ENCODE data around the gene MEG3. TPM values are rescaled to one million over a fixed set of nuclear protein-coding genes. Genes with fewer than 3 reads are reported as not detected.

The MEG3 gene
- total RNA-seq, 1 experiment from 2014 or later = 338 TPM

- DNase-seq (ENCODE audit: low spot score) (no peak), ATAC-seq (no peak)
- Mint-ChIP-seq H3K27ac (no peak overlapping the region), H3K9me3 (no peaks in the 10 kb centered on the region), H3K4me3 (no peak overlapping the region), H3K27me3 (ENCODE audit: low read depth) (no peaks in the 10 kb centered on the region; the same call in 1 of the 2 replicates), H3K36me3 (no peaks in the 10 kb centered on the region), H3K4me1 (no peaks in the 10 kb centered on the region)
- CTCF ChIA-PET = interaction anchor here (0.8 to 1.7 kb wide), 2 partner anchors 9 to 70 kb away, joined by 3 to 4 read pairs; no protein-coding TSS in a partner anchor
- TF ChIP-seq ZNF396 (CRISPR knock-in tag; IDR thresholded peaks at IDR 0.05; ENCODE audit: borderline replicate concordance) = no peak
- TF ChIP-seq FOXK1 (CRISPR knock-in tag; IDR thresholded peaks at IDR 0.05) = no peak
- TF ChIP-seq ZNF512 (CRISPR knock-in tag; IDR thresholded peaks at IDR 0.05; ENCODE audit: borderline replicate concordance) = no peak
- TF ChIP-seq ZNF532 (CRISPR knock-in tag; IDR thresholded peaks at IDR 0.05; ENCODE audit: borderline replicate concordance) = no peak
- no peak for TF ChIP-seq ATF3 (CRISPR knock-in tag; conservative IDR thresholded peaks at IDR 0.05)
- TF ChIP-seq NR3C1 (CRISPR knock-in tag; conservative IDR thresholded peaks at IDR 0.05; ENCODE audit: low read depth) = no peak
- TF ChIP-seq E2F5 (CRISPR knock-in tag; IDR thresholded peaks at IDR 0.05) = no peak
- TF ChIP-seq AFF4 (CRISPR knock-in tag; IDR thresholded peaks at IDR 0.05; ENCODE audit: borderline replicate concordance) = no peak
- no peak for TF ChIP-seq GABPB1 (CRISPR knock-in tag; IDR thresholded peaks at IDR 0.05)
- no peak for TF ChIP-seq CBFB (CRISPR knock-in tag; IDR thresholded peaks at IDR 0.05; ENCODE audit: low read depth)
- no peak for TF ChIP-seq CDX4 (CRISPR knock-in tag; IDR thresholded peaks at IDR 0.05; ENCODE audit: borderline replicate concordance)
- TF ChIP-seq MLX (CRISPR knock-in tag; IDR thresholded peaks at IDR 0.05) = no peak
- TF ChIP-seq TEAD1 (CRISPR knock-in tag; IDR thresholded peaks at IDR 0.05) = no peak
- no peak for TF ChIP-seq ETV6 (CRISPR knock-in tag; IDR thresholded peaks at IDR 0.05)
- TF ChIP-seq ZNF425 (CRISPR knock-in tag; conservative IDR thresholded peaks at IDR 0.05) = no peak
- TF ChIP-seq TCF7 (CRISPR knock-in tag; IDR thresholded peaks at IDR 0.05; ENCODE audit: low read depth) = no peak
- no peak for TF ChIP-seq PREB (CRISPR knock-in tag; IDR thresholded peaks at IDR 0.05; ENCODE audit: borderline replicate concordance)
- TF ChIP-seq CREB1 (CRISPR knock-in tag; IDR thresholded peaks at IDR 0.05) = no peak
- POLR2A ChIA-PET = no interaction called here
These were observed 46.2 kb upstream of the MEG3 start for GRCh38 chr14:100779691-100780080.
